Activated CD4-positive, alpha-beta T cell treated with anti-CD3 and anti-CD28 coated beads, Interleukin-2, Interleukin-6, amounts not matched to agents 100 ng/mL and 50 ng/mL, durations not matched to agents 16 hours and 8 hours (primary cell): ENCODE data around the gene KLHL11.
"Not testable (repeated sequence)": the region's sequence is repeated elsewhere in the genome, so short reads cannot be mapped to it uniquely, and the experiment has no call there.

Source experiments
- DNase-seq: peaks from one replicate; pipeline ENCODE4 v3.0.0-alpha.2; 2020

Gene KLHL11

GRCh38 chr17:41836550-41837196, 28.6 kb downstream of the KLHL11 start:
- DNase-seq = no peak

- DNase-seq = peak; percentile 74
Measured at GRCh38 chr17:41835800-41836549, 29.2 kb downstream of the KLHL11 start, which contains the start of gene NT5C3B. Gene NT5C3B (minus strand): TSS chr17:41836232. CDS start chr17:41836193, 39 bp downstream.

DNA sequence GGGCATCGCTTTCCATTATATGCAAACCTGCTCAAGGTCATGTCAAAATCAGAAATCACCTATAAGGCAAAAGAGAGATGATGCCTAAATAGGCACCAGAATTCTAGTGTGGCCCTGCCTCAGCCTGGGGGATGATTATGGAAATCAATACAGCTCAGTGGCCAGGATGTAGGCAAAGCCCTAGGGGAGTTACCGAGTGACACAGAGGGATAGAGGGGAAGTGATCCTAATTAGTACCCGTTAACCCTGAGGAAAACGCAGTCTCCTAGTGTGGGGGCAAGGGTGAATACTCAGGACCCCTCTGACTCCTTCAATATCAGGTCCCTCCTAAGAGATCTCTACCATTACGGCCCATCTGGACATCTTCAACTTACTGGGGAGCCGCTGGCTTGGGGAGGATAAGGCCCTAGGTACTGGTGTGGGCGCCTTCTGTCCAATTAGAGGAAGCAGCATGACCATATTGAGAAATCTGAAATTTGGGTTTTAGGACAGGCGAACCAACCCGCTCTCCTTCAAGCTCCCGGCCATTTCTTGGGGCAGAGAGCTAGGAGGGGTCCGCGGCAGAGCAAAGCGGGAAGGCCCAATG, 29.9 kb downstream of the KLHL11 start:
- no peak for DNase-seq

- not testable (repeated sequence) for DNase-seq
Measured at GRCh38 chr17:41829961-41830360, 35.3 kb downstream of the KLHL11 start.

GRCh38 chr17:41825175-41825845, 39.9 kb downstream of the KLHL11 start:
- no peak for DNase-seq

DNA sequence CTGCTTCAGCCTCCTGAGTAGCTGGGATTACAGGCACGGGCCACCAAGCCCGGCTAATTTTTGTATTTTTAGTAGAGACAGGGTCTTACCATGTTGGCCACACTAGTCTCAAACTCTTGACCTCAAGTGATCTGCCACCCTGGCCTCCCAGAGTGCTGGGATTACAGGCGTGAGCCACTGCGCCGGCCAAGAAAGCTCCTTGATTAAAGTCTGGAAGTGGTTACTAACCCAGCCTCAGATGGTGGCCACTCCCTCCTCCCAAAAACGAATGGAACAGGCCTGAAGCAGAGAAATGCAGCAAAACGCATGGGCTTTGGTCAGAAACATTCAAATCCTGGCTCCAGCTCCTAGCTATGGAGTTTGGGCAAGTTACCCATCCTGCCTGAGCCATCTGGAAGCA, 41.1 kb downstream of the KLHL11 start:
- no peak for DNase-seq

GRCh38 chr17:41823580-41823979, 41.6 kb downstream of the KLHL11 start:
- DNase-seq = no peak

GRCh38 chr17:41823141-41823524, 42.1 kb downstream of the KLHL11 start:
- no peak for DNase-seq

- no peak for DNase-seq
Measured at GRCh38 chr17:41822216-41823140, 42.7 kb downstream of the KLHL11 start.

DNA sequence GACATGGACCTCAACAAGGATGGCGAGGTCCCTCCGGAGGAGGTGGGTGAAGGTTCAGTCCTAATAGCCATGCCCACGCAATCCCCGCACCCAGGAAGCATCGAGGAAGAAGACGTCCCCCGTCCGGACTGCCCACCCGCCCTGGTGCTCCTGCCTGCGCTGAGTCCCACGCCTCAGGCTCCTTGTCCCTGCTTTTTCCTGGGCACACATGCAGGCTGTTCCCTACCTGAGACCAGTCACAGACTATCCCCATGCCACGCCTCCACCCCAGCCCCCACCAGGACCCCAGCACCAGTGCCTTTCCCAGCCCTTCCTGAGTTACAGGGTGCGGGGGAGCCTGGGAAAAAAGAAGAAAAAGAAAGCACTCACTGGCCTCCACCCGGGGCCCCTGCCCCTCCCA, 43.4 kb downstream of the KLHL11 start:
- no peak for DNase-seq

GRCh38 chr17:41818024-41818423, 47.2 kb downstream of the KLHL11 start:
- no peak for DNase-seq

- DNase-seq = no peak
Measured at GRCh38 chr17:41816637-41817320, 48.4 kb downstream of the KLHL11 start.

GRCh38 chr17:41814195-41814594, 51.0 kb downstream of the KLHL11 start:
- DNase-seq = no peak

DNA sequence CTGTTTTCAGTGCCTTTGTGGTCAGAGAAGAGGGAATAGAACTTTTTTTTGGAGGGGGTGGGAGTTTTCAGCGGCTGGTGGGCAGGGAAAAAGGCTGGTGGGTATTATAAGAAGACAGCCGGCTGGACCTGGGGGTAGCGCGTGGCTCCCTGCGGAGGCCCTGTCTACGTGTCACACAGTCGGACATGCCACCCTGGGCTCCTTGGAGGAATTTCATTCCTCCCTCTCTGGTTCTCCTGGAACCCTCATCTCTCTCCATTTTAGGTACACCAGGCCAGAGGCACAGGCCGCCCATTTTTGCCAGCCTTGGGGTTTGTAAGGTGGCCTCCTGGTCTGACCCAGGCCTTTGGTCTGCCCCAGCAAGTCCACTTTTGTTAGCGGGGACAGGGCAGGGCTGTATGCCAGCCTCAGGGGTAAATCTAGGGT, 51.5 kb downstream of the KLHL11 start:
- no peak for DNase-seq

GRCh38 chr17:41813152-41813680, 52.0 kb downstream of the KLHL11 start:
- DNase-seq = no peak

- DNase-seq = no peak
Measured at GRCh38 chr17:41812381-41813151, 52.7 kb downstream of the KLHL11 start, which contains the start of gene FKBP10. Gene FKBP10 (plus strand): TSS chr17:41813004. CDS start chr17:41813035, 31 bp downstream.

DNA sequence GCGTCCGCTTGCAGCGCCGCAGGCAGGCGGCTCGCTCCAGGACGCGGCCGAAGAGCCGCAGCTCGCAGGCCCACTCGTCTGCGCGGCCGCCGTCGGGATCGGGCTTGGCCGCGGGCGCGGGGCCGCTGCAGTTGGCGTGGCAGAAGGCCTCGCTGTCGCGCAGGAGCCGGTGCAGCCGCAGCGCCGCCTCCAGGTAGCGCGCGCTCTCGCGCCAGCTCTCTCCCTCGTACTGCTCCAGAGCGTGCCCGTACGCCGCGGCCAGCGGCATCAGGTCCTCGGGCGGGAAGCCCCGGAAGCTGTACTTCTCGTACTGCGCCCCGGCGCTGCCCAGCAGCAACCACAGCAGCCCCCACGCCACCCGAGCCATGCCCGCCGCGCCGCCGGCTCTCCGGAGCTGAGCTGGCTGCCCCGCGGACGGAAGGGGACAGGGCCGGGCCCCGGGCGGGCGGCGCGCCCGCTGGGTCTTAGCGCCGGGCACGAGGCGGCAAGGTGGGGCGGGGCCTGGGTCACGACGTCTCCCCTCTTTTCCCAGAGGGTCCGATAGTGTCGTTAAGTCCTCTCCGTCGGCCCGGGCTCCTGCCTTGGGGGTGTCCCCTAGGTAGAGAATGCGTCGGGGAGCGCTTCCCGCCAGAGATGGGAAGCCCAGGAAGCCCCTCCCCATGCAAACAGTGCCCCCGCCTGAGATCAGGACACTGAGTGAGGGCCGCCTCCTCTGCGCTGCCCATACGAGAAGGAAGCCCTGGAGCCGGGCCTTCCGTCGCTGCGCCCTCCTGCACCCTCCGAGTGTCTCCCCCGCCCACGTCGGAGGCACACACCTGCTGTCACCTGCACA, 53.5 kb downstream of the KLHL11 start, which contains the start of gene P3H4:
Gene P3H4 (minus strand): TSS at position 401 of the 832 bp plus-strand sequence. CDS start 34 bp downstream, at position 367.
- DNase-seq = peak; percentile 65

GRCh38 chr17:41810659-41811548, 54.3 kb downstream of the KLHL11 start:
- no peak for DNase-seq
